H1 (cell line): ENCODE data around the gene CACNA1D. TPM values are rescaled to one million over a fixed set of nuclear protein-coding genes. Genes with fewer than 3 reads are reported as not detected.

Source experiments
- CTCF ChIA-PET: fragments of 300-600 bp; sonication (Branson Sonifier 250); formaldehyde crosslinking; loops from one replicate; lab custom pipeline; 2021; ENCODE audit not compliant: partially characterized antibody; lab: Charles Lee
- POLR2A ChIA-PET: fragments of 300-600 bp; sonication (Branson Sonifier 250); formaldehyde crosslinking; loops from one replicate; lab custom pipeline; 2021; ENCODE audit warnings: inconsistent platforms; ENCODE audit not compliant: partially characterized antibody; lab: Charles Lee
- DNase-seq, 2 experiments: peaks; one replicate each; pipeline versions ENCODE4 v3.0.0 to v3.0.0-alpha.2; 2010 to 2022; ENCODE audit warnings: low spot score in 2 of 2, low read depth in 1 of 2, mixed read lengths in 1 of 2
- FAIRE-seq: peaks from 2 replicates; lab custom pipeline; 2011; peaks lifted over from hg19 to GRCh38; lab: Jason Lieb, UNC
- H2AFZ ChIP-seq: 2 replicates; pipeline ENCODE4 v1.8.1; 2012; ENCODE audit warnings: low read length, inconsistent platforms
- H2AK5ac ChIP-seq: 2 replicates; pipeline ENCODE4 v1.6.1; 2013; ENCODE audit warnings: low read depth, low read length
- H2BK120ac ChIP-seq: replicated peaks from 2 replicates; pipeline ENCODE3; 2013; ENCODE audit warnings: low read depth, low read length, inconsistent platforms
- H2BK12ac ChIP-seq: 2 replicates; pipeline ENCODE4 v1.6.1; 2013; ENCODE audit warnings: low read depth, low read length
- H2BK15ac ChIP-seq: 2 replicates; pipeline ENCODE4 v1.6.1; 2013; ENCODE audit warnings: low read length
- H2BK20ac ChIP-seq: 2 replicates; pipeline ENCODE4 v1.6.1; 2013; ENCODE audit warnings: low read length
- H2BK5ac ChIP-seq: 2 replicates; pipeline ENCODE4 v1.6.1; 2013; ENCODE audit warnings: low read depth, low read length
- H3K14ac ChIP-seq: 2 replicates; pipeline ENCODE4 v1.6.1; 2013; ENCODE audit warnings: inconsistent platforms; ENCODE audit not compliant: insufficient read length
- H3K18ac ChIP-seq: 2 replicates; pipeline ENCODE4 v1.6.1; 2013; ENCODE audit warnings: low read length; ENCODE audit errors: extremely low read depth
- H3K23ac ChIP-seq: 2 replicates; pipeline ENCODE4 v1.6.1; 2013; ENCODE audit warnings: inconsistent platforms; ENCODE audit not compliant: insufficient read length
- H3K23me2 ChIP-seq: 2 replicates; pipeline ENCODE4 v1.6.1; 2013; ENCODE audit warnings: low read depth, low read length
- H3K27ac ChIP-seq: 2 replicates; pipeline ENCODE4 v1.6.1; 2011; ENCODE audit warnings: low read depth, low read length, inconsistent platforms
- H3K27me3 ChIP-seq, 4 experiments: replicated peaks in 1 of 4; 1 replicate in 1 of 4; 2 replicates in 3 of 4; pipeline versions ENCODE4 v1.6.1 to v1.8.1; 2011 to 2013; ENCODE audit warnings: low read length in 3 of 4, mild to moderate bottlenecking in 3 of 4, inconsistent platforms in 2 of 4, mixed read lengths in 2 of 4, moderate library complexity in 1 of 4; ENCODE audit not compliant: control insufficient read depth in 3 of 4, insufficient read depth in 3 of 4; ENCODE audit errors: extremely low read depth in 1 of 4
- H3K36me3 ChIP-seq, 4 experiments: 2 replicates each; pipeline versions ENCODE4 v1.6.1 to v1.8.1; 2011 to 2013; ENCODE audit warnings: mild to moderate bottlenecking in 4 of 4, low read length in 3 of 4, moderate library complexity in 2 of 4, control low read depth in 1 of 4, inconsistent platforms in 1 of 4; ENCODE audit not compliant: insufficient read depth in 4 of 4, control insufficient read depth in 2 of 4
- H3K4ac ChIP-seq: replicated peaks from 2 replicates; pipeline ENCODE3; 2013; ENCODE audit warnings: low read length, low read depth, mixed read lengths, inconsistent platforms; ENCODE audit not compliant: insufficient read length
- H3K4me1 ChIP-seq, 4 experiments: replicated peaks in 1 of 4; 1 replicate in 1 of 4; 2 replicates in 3 of 4; pipeline versions ENCODE4 v1.6.1 to v1.8.1; 2011 to 2013; ENCODE audit warnings: low read length in 3 of 4, inconsistent platforms in 2 of 4, mixed read lengths in 1 of 4; ENCODE audit not compliant: insufficient read depth in 4 of 4, control insufficient read depth in 3 of 4
- H3K4me2 ChIP-seq, 2 experiments: 2 replicates each; pipeline versions ENCODE4 v1.6.1 to v1.8.1; 2011 to 2013; ENCODE audit warnings: low read depth in 2 of 2, low read length in 2 of 2, control low read depth in 1 of 2, inconsistent platforms in 1 of 2, mild to moderate bottlenecking in 1 of 2; ENCODE audit not compliant: insufficient read depth in 1 of 2
- H3K4me3 ChIP-seq, 4 experiments: fragments of 200-600, 300-600 bp in 1 of 4; sonication (generic), shearing (Covaris generic), sonication (Bioruptor Twin) in 1 of 4; 2 replicates each; pipeline versions ENCODE4 v1.5.1 to v1.8.1; 2011 to 2016; ENCODE audit warnings: low read length in 4 of 4, low read depth in 3 of 4, control low read depth in 2 of 4, inconsistent platforms in 2 of 4, mild to moderate bottlenecking in 2 of 4, mixed read lengths in 1 of 4, moderate library complexity in 1 of 4; ENCODE audit not compliant: insufficient read depth in 2 of 4; ENCODE audit errors: extremely low read depth in 1 of 4
- H3K56ac ChIP-seq: replicated peaks from 2 replicates; pipeline ENCODE3; 2013; ENCODE audit warnings: low read depth, mild to moderate bottlenecking, mixed read lengths, low read length, inconsistent platforms; ENCODE audit not compliant: insufficient read length
- H3K79me1 ChIP-seq: 2 replicates; pipeline ENCODE4 v1.6.1; 2013; ENCODE audit warnings: low read depth, low read length, control low read depth
- H3K79me2 ChIP-seq, 2 experiments: 2 replicates each; pipeline versions ENCODE4 v1.6.1 to v1.8.1; 2012 to 2013; ENCODE audit warnings: low read length in 2 of 2, mild to moderate bottlenecking in 2 of 2, inconsistent platforms in 1 of 2; ENCODE audit not compliant: insufficient read depth in 2 of 2, control insufficient read depth in 1 of 2
- H3K9ac ChIP-seq, 4 experiments: replicated peaks in 1 of 4; 1 replicate in 1 of 4; 2 replicates in 3 of 4; pipeline versions ENCODE4 v1.6.1 to v1.8.1; 2011 to 2013; ENCODE audit warnings: low read depth in 3 of 4, low read length in 3 of 4, control low read depth in 2 of 4, mild to moderate bottlenecking in 2 of 4, moderate library complexity in 2 of 4, inconsistent platforms in 1 of 4; ENCODE audit errors: extremely low read depth in 1 of 4
- H3K9me3 ChIP-seq, 2 experiments: 2 replicates each; pipeline versions ENCODE4 v1.6.1 to v1.8.1; 2012 to 2013; ENCODE audit warnings: mild to moderate bottlenecking in 2 of 2, moderate library complexity in 2 of 2, control low read depth in 1 of 2, inconsistent platforms in 1 of 2, low read depth in 1 of 2, low read length in 1 of 2, mixed read lengths in 1 of 2; ENCODE audit not compliant: insufficient read depth in 2 of 2
- H4K20me1 ChIP-seq, 2 experiments: replicated peaks in 1 of 2; 2 replicates each; pipeline versions ENCODE3 to v1.8.1; 2011 to 2013; ENCODE audit warnings: inconsistent platforms in 2 of 2, low read length in 2 of 2, mild to moderate bottlenecking in 1 of 2; ENCODE audit not compliant: insufficient read depth in 2 of 2, control insufficient read depth in 1 of 2
- H4K5ac ChIP-seq: 2 replicates; pipeline ENCODE4 v1.6.1; 2013; ENCODE audit warnings: low read length, low read depth, mixed read lengths, inconsistent platforms; ENCODE audit not compliant: insufficient read length
- H4K8ac ChIP-seq: 2 replicates; pipeline ENCODE4 v1.8.0; 2013; ENCODE audit warnings: mild to moderate bottlenecking, moderate library complexity, low read length, inconsistent platforms; ENCODE audit not compliant: insufficient read depth; ENCODE audit errors: extremely low read depth
- H4K91ac ChIP-seq: replicated peaks from 2 replicates; pipeline ENCODE3; 2013; ENCODE audit warnings: low read length, mixed read lengths, inconsistent platforms; ENCODE audit not compliant: insufficient read length
- CEBPB ChIP-seq: IDR thresholded peaks from 2 replicates; pipeline ENCODE4 v1.6.1; 2012; ENCODE audit warnings: low read depth, low read length
- EGR1 ChIP-seq: IDR thresholded peaks from 2 replicates; pipeline ENCODE4 v1.6.1; 2011; ENCODE audit warnings: low read depth, low read length, borderline replicate concordance
- KDM5A ChIP-seq: fragments of 200-600 bp; IDR thresholded peaks from 2 replicates; pipeline ENCODE4 v1.7.1; 2012; ENCODE audit warnings: mild to moderate bottlenecking, low read length, inconsistent platforms, mixed read lengths
- PHF8 ChIP-seq: fragments of 200-600 bp; sonication (generic); conservative IDR thresholded peaks from 2 replicates; pipeline ENCODE4 v1.7.1; 2012; ENCODE audit warnings: low read depth, mild to moderate bottlenecking, inconsistent platforms, low read length, moderate library complexity
- RFX5 ChIP-seq: IDR thresholded peaks from 2 replicates; pipeline ENCODE4 v1.6.1; 2011; ENCODE audit warnings: low read depth, low read length, improper control_type of control experiment, borderline replicate concordance
- WGBS, 2 experiments: shearing (Covaris generic) in 1 of 2; methylation state at CpG; one replicate each; pipeline versions ENCODE4 v1.1.6 to v1.1.7; 2013 to 2015; ENCODE audit warnings: low lambda C conversion rate in 2 of 2, mixed read lengths in 2 of 2, inconsistent platforms in 1 of 2, low coverage in 1 of 2, missing lambda C conversion rate in 1 of 2; ENCODE audit not compliant: insufficient replicate concordance in 2 of 2, insufficient coverage in 1 of 2, insufficient read length in 1 of 2; ENCODE audit errors: extremely low coverage in 1 of 2, missing lambda C conversion rate in 1 of 2; 5-methylcytosine and 5-hydroxymethylcytosine counted together
- polyA plus RNA-seq, 7 experiments: library from polyadenylated mRNA; depleted of rRNA in 3 of 7; stranded (reverse) in 5 of 7; unstranded in 2 of 7; fragments of >200 nt in 5 of 7; fragments of 200-250 nt in 2 of 7; gene quantifications; 1 replicate in 5 of 7; 2 replicates in 1 of 7; 4 replicates in 1 of 7; pipeline versions ENCODE4 v1.2.1 to v1.2.3, GENCODE V29; 2011 to 2013; ENCODE audit warnings: missing spikeins in 2 of 7, mixed read lengths in 2 of 7
- total RNA-seq: library from RNA; stranded (reverse); fragmentation: NEBNext Ultra II Directional; extraction: Animal tissue kit (Norgen Biotek cat#: 25700); gene quantifications from 2 replicates; pipeline ENCODE4 v1.2.1, GENCODE V29; 2021
- TF ChIP-seq, protein P1 (sequence below): IDR thresholded peaks from 2 replicates; pipeline ENCODE4 v1.6.1; 2012; ENCODE audit warnings: low read length, inconsistent platforms

CACNA1D gene
- total and polyA plus RNA-seq, 2 of the 8 experiments (the other 6 are each of a cell fraction or from before 2014, with no cell fraction given) = 2.0 to 2.9 TPM

DNA sequence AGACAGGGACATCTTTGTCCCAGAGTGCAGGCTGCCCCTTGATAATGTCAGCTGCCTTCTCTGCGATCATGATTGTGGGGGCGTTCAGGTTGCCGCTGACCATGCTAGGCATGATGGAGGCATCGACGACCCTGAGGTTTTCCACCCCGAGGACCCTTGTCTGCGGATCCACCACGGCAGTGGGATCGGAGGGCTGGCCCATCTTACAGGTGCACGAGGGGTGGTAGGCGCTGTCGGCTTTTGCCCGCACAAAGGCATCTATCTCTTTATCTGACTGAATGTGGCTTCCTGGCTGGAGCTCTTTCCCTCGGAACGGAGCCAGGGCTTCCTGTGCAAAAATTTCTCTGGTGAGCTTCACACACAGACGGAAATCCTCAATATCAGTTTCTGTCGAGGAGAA is 323.4 kb downstream of the CACNA1D start:
- no peak overlapping the region for H3K4ac ChIP-seq
- H3K27me3 ChIP-seq = no peaks in the 10 kb centered on the region
- no peak overlapping the region for H3K4me2 ChIP-seq
- H4K20me1 ChIP-seq = peaks cover 0 to 3% of the 10 kb centered on the region in 2 experiments
- H4K8ac ChIP-seq = no peak overlapping the region
- H2BK20ac ChIP-seq = no peak overlapping the region
- TF ChIP-seq CEBPB (no peak), EGR1 (no peak), KDM5A (no peak), PHF8 (no peak), RFX5 (no peak)
- TF ChIP-seq, protein P1, sequence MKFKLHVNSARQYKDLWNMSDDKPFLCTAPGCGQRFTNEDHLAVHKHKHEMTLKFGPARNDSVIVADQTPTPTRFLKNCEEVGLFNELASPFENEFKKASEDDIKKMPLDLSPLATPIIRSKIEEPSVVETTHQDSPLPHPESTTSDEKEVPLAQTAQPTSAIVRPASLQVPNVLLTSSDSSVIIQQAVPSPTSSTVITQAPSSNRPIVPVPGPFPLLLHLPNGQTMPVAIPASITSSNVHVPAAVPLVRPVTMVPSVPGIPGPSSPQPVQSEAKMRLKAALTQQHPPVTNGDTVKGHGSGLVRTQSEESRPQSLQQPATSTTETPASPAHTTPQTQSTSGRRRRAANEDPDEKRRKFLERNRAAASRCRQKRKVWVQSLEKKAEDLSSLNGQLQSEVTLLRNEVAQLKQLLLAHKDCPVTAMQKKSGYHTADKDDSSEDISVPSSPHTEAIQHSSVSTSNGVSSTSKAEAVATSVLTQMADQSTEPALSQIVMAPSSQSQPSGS = no peak
- WGBS, 2 experiments = 92% methylated on average over 17 of the region's 17 CpGs; no CpG with 5 or more reads in 1 of the 2 experiments
- no peak overlapping the region for H4K91ac ChIP-seq
- H3K27ac ChIP-seq = no peak overlapping the region
- H3K9ac ChIP-seq = no peak overlapping the region
- H3K4me3 ChIP-seq = no peak overlapping the region
- H2BK5ac ChIP-seq = no peak overlapping the region
- no peaks in the 10 kb centered on the region for H3K9me3 ChIP-seq
- H3K79me2 ChIP-seq = no peaks in the 10 kb centered on the region
- no peak overlapping the region for H3K56ac ChIP-seq
- DNase-seq (no peak), FAIRE-seq (no peak)
- H2AK5ac ChIP-seq = no peak overlapping the region
- H2AFZ ChIP-seq = no peak overlapping the region
- H3K23ac ChIP-seq = no peak overlapping the region
- no peak overlapping the region for H2BK12ac ChIP-seq
- no peaks in the 10 kb centered on the region for H3K23me2 ChIP-seq
- no peaks in the 10 kb centered on the region for H3K79me1 ChIP-seq
- H2BK15ac ChIP-seq = no peak overlapping the region
- H4K5ac ChIP-seq = no peak overlapping the region
- H3K18ac ChIP-seq = no peak overlapping the region
- POLR2A ChIA-PET = no interaction called here
- no peaks in the 10 kb centered on the region for H3K4me1 ChIP-seq
- CTCF ChIA-PET = interaction anchor here (1.1 to 1.2 kb wide), 2 partner anchors 19 to 108 kb away, joined by 3 to 4 read pairs; no protein-coding TSS in a partner anchor
- no peak overlapping the region for H2BK120ac ChIP-seq
- no peak overlapping the region for H3K14ac ChIP-seq
- peaks cover 6 to 15% (median 14%) of the 10 kb centered on the region in 4 experiments; a peak in 6 of 8 replicates for H3K36me3 ChIP-seq
